HFFc6 (cell line): ENCODE data around the gene BCAS1. TPM values are rescaled to one million over a fixed set of nuclear protein-coding genes. Genes with fewer than 3 reads are reported as not detected.

ENCODE experiments used
- DNase-seq: peaks from one replicate; pipeline ENCODE4 v3.0.0-alpha.2; 2018
- H3K27ac Mint-ChIP-seq: 2 replicates; pipeline ENCODE4 v1.8.0; 2020; ENCODE audit warnings: mild to moderate bottlenecking, mixed read lengths
- H3K27me3 Mint-ChIP-seq: 2 replicates; pipeline ENCODE4 v1.8.0; 2021; ENCODE audit warnings: mild to moderate bottlenecking, moderate library complexity, mixed read lengths; ENCODE audit not compliant: insufficient read depth
- H3K36me3 Mint-ChIP-seq: 2 replicates; pipeline ENCODE4 v1.8.0; 2021; ENCODE audit warnings: low read depth, mixed read lengths
- H3K4me1 Mint-ChIP-seq: 2 replicates; pipeline ENCODE4 v1.8.0; 2020; ENCODE audit warnings: low read depth, mixed read lengths
- H3K4me3 Mint-ChIP-seq: 2 replicates; pipeline ENCODE4 v1.8.0; 2020; ENCODE audit warnings: mild to moderate bottlenecking, moderate library complexity, mixed read lengths
- H3K9me3 Mint-ChIP-seq: 2 replicates; pipeline ENCODE4 v1.8.0; 2020; ENCODE audit warnings: mild to moderate bottlenecking, mixed read lengths
- CTCF ChIP-seq: fragments of 200-600 bp; sonication (generic); IDR thresholded peaks from 2 replicates; pipeline ENCODE4 v1.5.0; 2021; ENCODE audit warnings: antibody characterized with exemption, mild to moderate bottlenecking
- total RNA-seq, 6 experiments: library from RNA; stranded (reverse); fragmentation: NEBNext Ultra II Directional; extraction: Animal tissue kit (Norgen Biotek cat#: 25700); gene quantifications; 2 replicates in 1 of 6; 3 replicates in 5 of 6; pipeline ENCODE4 v1.2.3, GENCODE V29; 2021

The BCAS1 gene
- total RNA-seq, 6 experiments from 2014 or later: 0.07 TPM; not detected in 5

DNA sequence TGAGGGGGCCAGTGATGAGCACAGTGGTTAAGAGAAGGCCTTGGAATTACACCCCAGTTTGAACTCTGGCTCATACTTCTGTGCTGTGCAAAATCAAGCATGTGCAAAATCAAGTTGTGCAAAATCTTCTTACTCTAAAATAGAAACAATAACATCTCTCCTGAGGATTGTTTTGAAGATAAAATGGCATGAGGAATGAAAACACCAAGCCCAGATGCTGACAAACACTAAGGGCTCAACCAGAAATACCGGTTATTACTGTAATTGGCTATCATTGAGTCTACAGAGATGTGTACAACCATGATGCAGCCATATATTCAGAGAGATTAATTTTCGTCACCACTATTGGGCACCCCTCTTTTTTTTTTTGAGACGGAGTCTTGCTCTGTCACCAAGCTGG, 5.9 kb upstream of the BCAS1 start:
- H3K36me3 Mint-ChIP-seq: no peaks in the 10 kb centered on the region
- DNase-seq: no peak
- H3K27ac Mint-ChIP-seq: no peak overlapping the region
- no peak for TF ChIP-seq CTCF
- peaks cover 5% of the 10 kb centered on the region for H3K27me3 Mint-ChIP-seq
- H3K9me3 Mint-ChIP-seq: no peaks in the 10 kb centered on the region
- no peak overlapping the region for H3K4me3 Mint-ChIP-seq
- no peaks in the 10 kb centered on the region for H3K4me1 Mint-ChIP-seq

DNA sequence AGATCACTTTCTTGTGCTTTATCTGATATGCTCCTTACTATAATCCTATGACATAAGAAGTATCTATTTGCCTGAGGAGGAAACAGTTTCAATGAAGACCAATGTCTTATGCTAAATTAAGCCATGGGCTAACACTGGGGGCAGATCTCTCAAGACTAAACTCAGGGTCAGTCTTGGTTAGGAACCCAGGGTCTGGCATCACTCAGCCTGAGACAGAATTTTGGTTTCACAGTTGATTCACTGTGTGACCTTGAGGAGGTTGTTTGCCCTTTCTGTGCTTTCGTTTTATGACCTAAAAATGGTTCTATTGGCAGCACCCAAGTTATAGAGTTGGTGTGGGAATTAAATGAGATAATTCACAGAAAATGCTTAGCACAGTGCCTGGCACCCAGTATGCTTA, 4.9 kb upstream of the BCAS1 start:
- H3K36me3 Mint-ChIP-seq: no peaks in the 10 kb centered on the region
- no peak overlapping the region for H3K27ac Mint-ChIP-seq
- no peak overlapping the region for H3K4me3 Mint-ChIP-seq
- peaks cover 5% of the 10 kb centered on the region for H3K27me3 Mint-ChIP-seq
- no peaks in the 10 kb centered on the region for H3K9me3 Mint-ChIP-seq
- no peak for DNase-seq
- TF ChIP-seq CTCF: no peak
- H3K4me1 Mint-ChIP-seq: no peaks in the 10 kb centered on the region

DNA sequence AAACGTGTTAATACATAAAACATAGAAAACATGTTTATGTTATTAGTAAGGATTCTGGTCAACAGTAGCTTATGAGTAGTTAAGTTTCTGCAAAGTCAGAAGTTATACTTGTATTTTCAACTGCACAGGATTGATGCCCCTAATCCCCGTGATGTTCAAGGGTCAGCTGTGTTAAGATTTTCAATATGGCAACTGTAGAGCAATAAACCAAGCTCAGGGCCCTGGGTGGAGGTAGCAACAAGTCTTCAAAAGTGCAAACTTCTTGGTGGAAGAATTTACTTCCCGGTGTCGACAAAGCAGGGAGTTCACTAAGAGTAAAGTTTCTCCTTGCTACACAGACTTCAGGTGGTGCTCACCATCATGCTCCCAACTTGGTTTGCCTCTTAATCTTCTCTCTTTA, 4.1 kb upstream of the BCAS1 start:
- no peak for DNase-seq
- no peaks in the 10 kb centered on the region for H3K36me3 Mint-ChIP-seq
- no peaks in the 10 kb centered on the region for H3K4me1 Mint-ChIP-seq
- H3K27ac Mint-ChIP-seq: no peak overlapping the region
- TF ChIP-seq CTCF: no peak
- no peak overlapping the region for H3K4me3 Mint-ChIP-seq
- H3K9me3 Mint-ChIP-seq: no peaks in the 10 kb centered on the region
- H3K27me3 Mint-ChIP-seq: peaks cover 10% of the 10 kb centered on the region

DNA sequence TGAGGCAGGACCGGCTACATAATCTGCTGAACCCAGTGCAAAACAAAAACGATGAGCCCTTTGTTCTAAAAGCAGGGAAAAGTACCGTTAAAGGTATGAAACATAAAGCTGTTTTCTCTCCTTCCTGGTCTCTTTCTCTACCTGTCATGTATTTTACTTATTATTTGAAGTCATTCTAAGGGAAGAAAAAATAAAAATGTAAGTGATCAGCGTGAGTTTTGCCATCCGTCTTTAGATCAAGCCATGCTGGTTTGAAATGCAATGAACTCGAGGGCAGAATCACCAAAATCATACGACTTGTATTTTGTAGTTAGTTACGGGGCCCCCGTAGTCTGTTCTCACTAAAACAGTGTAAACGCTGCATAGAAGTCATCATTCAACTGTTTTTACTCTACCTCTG, 2.9 kb upstream of the BCAS1 start:
- TF ChIP-seq CTCF: no peak
- peaks cover 12% of the 10 kb centered on the region for H3K27me3 Mint-ChIP-seq
- no peaks in the 10 kb centered on the region for H3K9me3 Mint-ChIP-seq
- no peak for DNase-seq
- H3K4me1 Mint-ChIP-seq: no peaks in the 10 kb centered on the region
- no peak overlapping the region for H3K27ac Mint-ChIP-seq
- H3K4me3 Mint-ChIP-seq: no peak overlapping the region
- H3K36me3 Mint-ChIP-seq: no peaks in the 10 kb centered on the region

DNA sequence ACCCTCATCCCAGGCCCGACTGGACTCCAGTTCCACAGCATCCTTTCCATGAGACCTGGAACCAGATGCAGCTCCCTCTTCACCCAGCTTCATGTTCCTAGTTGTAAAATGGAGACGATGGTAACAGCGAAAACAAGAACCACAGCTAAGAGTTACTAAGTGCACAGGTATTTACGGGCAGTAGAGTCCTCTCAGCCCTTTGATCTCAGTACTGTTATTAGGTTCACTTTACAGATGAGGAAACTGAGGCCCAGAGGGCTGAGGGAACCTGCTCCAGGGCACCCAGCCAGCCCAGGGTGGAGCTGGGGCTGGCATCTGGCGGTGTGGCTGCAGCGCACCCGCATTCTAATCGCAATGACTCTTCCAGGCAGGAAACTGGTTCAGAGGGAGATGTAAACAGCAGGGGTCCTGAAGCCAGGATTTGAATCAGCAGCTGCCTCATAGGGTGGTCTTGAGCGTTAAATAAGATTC, 858 bp downstream of the BCAS1 start:
- H3K4me1 Mint-ChIP-seq: peaks cover 6% of the 10 kb centered on the region; the same call in 1 of the 2 replicates
- H3K36me3 Mint-ChIP-seq: no peaks in the 10 kb centered on the region
- H3K4me3 Mint-ChIP-seq: no peak overlapping the region
- H3K27me3 Mint-ChIP-seq: peaks cover 12% of the 10 kb centered on the region
- no peak for TF ChIP-seq CTCF
- no peaks in the 10 kb centered on the region for H3K9me3 Mint-ChIP-seq
- no peak for DNase-seq
- H3K27ac Mint-ChIP-seq: no peak overlapping the region

GRCh38 chr20:54068966-54069365, 1.4 kb downstream of the BCAS1 start:
- DNase-seq: no peak
- Mint-ChIP-seq H3K4me1 (peaks cover 6% of the 10 kb centered on the region; the same call in 1 of the 2 replicates), H3K27me3 (peaks cover 11% of the 10 kb centered on the region), H3K27ac (no peak overlapping the region), H3K4me3 (no peak overlapping the region), H3K9me3 (no peaks in the 10 kb centered on the region), H3K36me3 (no peaks in the 10 kb centered on the region)
- no peak for TF ChIP-seq CTCF
